Right ventricle myocardium inferior (tissue), 1 donor: Measurements from ENCODE around the gene ANKH. TPM values are rescaled to one million over a fixed set of nuclear protein-coding genes. Genes with fewer than 3 reads are reported as not detected.

Experiments used
- ATAC-seq: fragments of 200-7000 bp; cut with Tn5 transposase; one replicate; pipeline ENCODE4 v1.9.1; 2020; ENCODE audit warnings: mild to moderate bottlenecking, moderate library complexity
- DNase-seq: peaks from one replicate; pipeline ENCODE4 v3.0.0; 2021; ENCODE audit errors: missing footprints
- intact Hi-C: fragments of 100-400 bp; cut with DNase I; formaldehyde crosslinking; loops from one replicate; pipeline ENCODE4 v1.11.0; 2022
- total RNA-seq: library from RNA; stranded (reverse); fragmentation: NEBNext Ultra II Directional; extraction: Animal tissue kit (Norgen Biotek cat#: 25700); gene quantifications from one replicate; pipeline ENCODE4 v1.2.1, GENCODE V29; 2021
- donor health status: DM: no; HTN: yes; CAD: no; lungs with severe emphysema.

Gene ANKH
- total RNA-seq, 1 donor from 2014 or later, result 156 TPM

- DNase-seq (no peak), ATAC-seq (peak; percentile 51)
- intact Hi-C loops, result no loop called here
These were observed 118.3 kb downstream of the ANKH start for GRCh38 chr5:14753292-14753691.

GRCh38 chr5:14752497-14753071, 119.0 kb downstream of the ANKH start:
- intact Hi-C loops, result no loop called here
- no peak for ATAC-seq
- DNase-seq, result no peak

GRCh38 chr5:14750712-14751111, 120.9 kb downstream of the ANKH start:
- intact Hi-C loops, result no loop called here
- no peak for ATAC-seq

GRCh38 chr5:14749579-14750101, 121.9 kb downstream of the ANKH start:
- intact Hi-C loops, result no loop called here
- no peak for ATAC-seq
- no peak for DNase-seq

More at GRCh38 chr5:14750712-14751111, 120.9 kb downstream of the ANKH start:
- DNase-seq, result no peak

GRCh38 chr5:14748180-14748900, 123.2 kb downstream of the ANKH start:
- intact Hi-C loops, result no loop called here
- DNase-seq (peak; percentile 46), ATAC-seq (no peak)

- peak; percentile 55 for DNase-seq
- ATAC-seq, result no peak
- intact Hi-C loops, result no loop called here
These were observed 125.8 kb downstream of the ANKH start for GRCh38 chr5:14745753-14746152.

GRCh38 chr5:14745188-14745563, 126.4 kb downstream of the ANKH start:
- intact Hi-C loops, result no loop called here
- ATAC-seq, result peak; percentile 47
- no peak for DNase-seq

GRCh38 chr5:14744296-14745187, 127.0 kb downstream of the ANKH start:
- ATAC-seq, result peak; percentile 80
- DNase-seq, result peak; percentile 64
- intact Hi-C loops, result no loop called here

- DNase-seq (no peak), ATAC-seq (no peak)
- intact Hi-C loops, result no loop called here
These were observed 127.8 kb downstream of the ANKH start for GRCh38 chr5:14743601-14744295.

GRCh38 chr5:14742498-14742897, 129.1 kb downstream of the ANKH start:
- intact Hi-C loops, result no loop called here
- no peak for ATAC-seq
- DNase-seq, result no peak

- no peak for ATAC-seq
- intact Hi-C loops, result no loop called here
- peak; percentile 53 for DNase-seq
These were observed 129.7 kb downstream of the ANKH start for GRCh38 chr5:14741801-14742440.

GRCh38 chr5:14741131-14741530, 130.4 kb downstream of the ANKH start:
- intact Hi-C loops, result no loop called here

GRCh38 chr5:14739981-14740380, 131.6 kb downstream of the ANKH start:
- ATAC-seq (no peak), DNase-seq (no peak)
- intact Hi-C loops, result no loop called here

More at GRCh38 chr5:14741131-14741530, 130.4 kb downstream of the ANKH start:
- ATAC-seq, result no peak
- no peak for DNase-seq

- ATAC-seq, result no peak
- no peak for DNase-seq
- intact Hi-C loops, result no loop called here
These were observed 132.0 kb downstream of the ANKH start for GRCh38 chr5:14739538-14739937.

GRCh38 chr5:14738050-14738449, 133.5 kb downstream of the ANKH start:
- intact Hi-C loops, result no loop called here
- ATAC-seq, result no peak

GRCh38 chr5:14737291-14737690, 134.3 kb downstream of the ANKH start:
- intact Hi-C loops, result no loop called here
- ATAC-seq (peak; percentile 51), DNase-seq (peak; percentile 45)

More at GRCh38 chr5:14738050-14738449, 133.5 kb downstream of the ANKH start:
- DNase-seq, result no peak

- DNase-seq (peak; percentile 55), ATAC-seq (peak; percentile 69)
- intact Hi-C loops, result no loop called here
These were observed 135.6 kb downstream of the ANKH start for GRCh38 chr5:14735944-14736343.

GRCh38 chr5:14734396-14734795, 137.2 kb downstream of the ANKH start:
- DNase-seq, result peak; percentile 44
- ATAC-seq, result no peak
- intact Hi-C loops, result no loop called here
